CD8-positive, alpha-beta memory T cell (primary cell): ENCODE data around the gene PDE3B. TPM values are rescaled to one million over a fixed set of nuclear protein-coding genes. Genes with fewer than 3 reads are reported as not detected.
"Not testable (repeated sequence)": the region's sequence is repeated elsewhere in the genome, so short reads cannot be mapped to it uniquely, and the experiment has no call there.

Experiments used
- CTCF ChIA-PET: fragments of 350-600 bp; sonication (Branson Sonifier 250); formaldehyde crosslinking; loops from one replicate; lab custom pipeline; 2021; ENCODE audit warnings: antibody characterized with exemption; lab: Charles Lee
- POLR2A ChIA-PET: fragments of 350-600 bp; sonication (Branson Sonifier 250); formaldehyde crosslinking; loops from one replicate; lab custom pipeline; 2021; ENCODE audit warnings: antibody characterized with exemption; lab: Charles Lee
- DNase-seq, 5 donors: peaks; one replicate each; pipeline versions ENCODE4 v3.0.0 to v3.0.0-alpha.2; 2020 to 2022; ENCODE audit warnings: mixed read lengths in 1 of 5
- H3K27ac ChIP-seq: one replicate; pipeline ENCODE4 v1.7.0; 2013; ENCODE audit warnings: low read depth, mild to moderate bottlenecking, low read length, moderate library complexity
- H3K27me3 ChIP-seq: 2 replicates; pipeline ENCODE4 v1.7.0; 2013; ENCODE audit warnings: low read length, mild to moderate bottlenecking; ENCODE audit not compliant: insufficient read depth, poor library complexity, severe bottlenecking
- H3K36me3 ChIP-seq: 2 replicates; pipeline ENCODE4 v1.7.0; 2013; ENCODE audit warnings: mild to moderate bottlenecking, low read length, moderate library complexity; ENCODE audit not compliant: insufficient read depth
- H3K4me1 ChIP-seq: 2 replicates; pipeline ENCODE4 v1.7.0; 2013; ENCODE audit warnings: mild to moderate bottlenecking, low read length, moderate library complexity; ENCODE audit not compliant: insufficient read depth
- H3K4me3 ChIP-seq: 2 replicates; pipeline ENCODE4 v1.7.0; 2013; ENCODE audit warnings: mild to moderate bottlenecking, low read length
- H3K9me3 ChIP-seq: 2 replicates; pipeline ENCODE4 v1.7.0; 2013; ENCODE audit warnings: mild to moderate bottlenecking, low read length
- H3K27ac Mint-ChIP-seq, 8 donors: one replicate each; pipeline ENCODE4 v1.8.0; 2020 to 2021; ENCODE audit warnings: mixed read lengths in 8 of 8, mild to moderate bottlenecking in 6 of 8, inconsistent platforms in 3 of 8, moderate library complexity in 3 of 8
- H3K27me3 Mint-ChIP-seq, 2 donors: one replicate each; pipeline ENCODE4 v1.8.0; 2020 to 2021; ENCODE audit warnings: mixed read lengths in 2 of 2, mild to moderate bottlenecking in 1 of 2, moderate library complexity in 1 of 2
- H3K36me3 Mint-ChIP-seq, 3 donors: one replicate each; pipeline ENCODE4 v1.8.0; 2020 to 2021; ENCODE audit warnings: mixed read lengths in 3 of 3, inconsistent platforms in 1 of 3, mild to moderate bottlenecking in 1 of 3
- H3K4me1 Mint-ChIP-seq, 3 donors: one replicate each; pipeline ENCODE4 v1.8.0; 2020 to 2021; ENCODE audit warnings: mixed read lengths in 3 of 3, inconsistent platforms in 1 of 3, mild to moderate bottlenecking in 1 of 3
- H3K4me3 Mint-ChIP-seq, 7 donors: one replicate each; pipeline ENCODE4 v1.8.0; 2020 to 2021; ENCODE audit warnings: mixed read lengths in 7 of 7, mild to moderate bottlenecking in 6 of 7, moderate library complexity in 4 of 7, inconsistent platforms in 2 of 7
- H3K9me3 Mint-ChIP-seq, 5 donors: one replicate each; pipeline ENCODE4 v1.8.0; 2020 to 2022; ENCODE audit warnings: mixed read lengths in 5 of 5, mild to moderate bottlenecking in 3 of 5, moderate library complexity in 2 of 5, inconsistent platforms in 1 of 5
- polyA plus RNA-seq: library from polyadenylated mRNA; unstranded; fragments of 300-500 nt; fragmentation: Illumina TruSeq; gene quantifications from one replicate; pipeline ENCODE4 v1.2.3, GENCODE V29; 2021
- total RNA-seq, 2 experiments: library from RNA; stranded (reverse); gene quantifications; one replicate each; pipeline ENCODE4 v1.2.3, GENCODE V29; 2021

PDE3B gene
- total and polyA plus RNA-seq, 3 experiments from 2014 or later: 39.8 to 47.2 (median 47.0) TPM

- DNase-seq: no peak
- H3K27ac ChIP-seq: no peak overlapping the region
- H3K9me3 ChIP-seq: no peaks in the 10 kb centered on the region
- ChIA-PET POLR2A (no interaction called here), CTCF (no interaction called here)
- Mint-ChIP-seq H3K4me1 (peaks cover 44 to 78% (median 59%) of the 10 kb centered on the region in 3 donors), H3K36me3 (peaks cover 0 to 21% (median 0%) of the 10 kb centered on the region in 3 donors), H3K4me3 (peak overlapping the region in 6 of 7 donors; percentile 2 to 63 (median 10)), H3K27ac (peak overlapping the region in 7 of 8 donors; percentile 44 to 86 (median 73)), H3K27me3 (no peaks in the 10 kb centered on the region), H3K9me3 (no peaks in the 10 kb centered on the region)
- no peaks in the 10 kb centered on the region for H3K36me3 ChIP-seq
- peaks cover 33% of the 10 kb centered on the region for H3K4me1 ChIP-seq
- H3K4me3 ChIP-seq: no peak overlapping the region
- no peaks in the 10 kb centered on the region for H3K27me3 ChIP-seq
Observed at GRCh38 chr11:14751975-14752407, 108.4 kb downstream of the PDE3B start.

GRCh38 chr11:14755140-14755539, 111.5 kb downstream of the PDE3B start:
- no peak overlapping the region for H3K27ac Mint-ChIP-seq
- H3K4me3 ChIP-seq: no peak overlapping the region
- CTCF ChIA-PET: no interaction called here
- peaks cover 0 to 12% (median 0%) of the 10 kb centered on the region in 3 donors for H3K36me3 Mint-ChIP-seq
- peaks cover 37% of the 10 kb centered on the region for H3K4me1 ChIP-seq
- H3K27me3 ChIP-seq: no peaks in the 10 kb centered on the region
- H3K27ac ChIP-seq: no peak overlapping the region
- H3K9me3 ChIP-seq: no peaks in the 10 kb centered on the region
- H3K4me3 Mint-ChIP-seq: no peak overlapping the region
- no peak for DNase-seq
- no peaks in the 10 kb centered on the region for H3K27me3 Mint-ChIP-seq
- H3K4me1 Mint-ChIP-seq: peaks cover 41 to 55% (median 43%) of the 10 kb centered on the region in 3 donors
- no peaks in the 10 kb centered on the region for H3K9me3 Mint-ChIP-seq
- H3K36me3 ChIP-seq: no peaks in the 10 kb centered on the region
- POLR2A ChIA-PET: no interaction called here

GRCh38 chr11:14756349-14756748, 112.7 kb downstream of the PDE3B start:
- Histone ChIP-seq H3K27me3 (no peaks in the 10 kb centered on the region), H3K27ac (no peak overlapping the region), H3K4me1 (peaks cover 41% of the 10 kb centered on the region), H3K36me3 (no peaks in the 10 kb centered on the region), H3K9me3 (no peaks in the 10 kb centered on the region), H3K4me3 (no peak overlapping the region)
- no peaks in the 10 kb centered on the region for H3K9me3 Mint-ChIP-seq
- no peaks in the 10 kb centered on the region for H3K27me3 Mint-ChIP-seq
- ChIA-PET CTCF (no interaction called here), POLR2A (no interaction called here)
- H3K36me3 Mint-ChIP-seq: peaks cover 0 to 12% (median 0%) of the 10 kb centered on the region in 3 donors
- H3K4me3 Mint-ChIP-seq: no peak overlapping the region
- H3K27ac Mint-ChIP-seq: no peak overlapping the region
- H3K4me1 Mint-ChIP-seq: peaks cover 34 to 47% (median 37%) of the 10 kb centered on the region in 3 donors
- no peak for DNase-seq

- H3K27me3 Mint-ChIP-seq, H3K4me3 Mint-ChIP-seq, H3K36me3 ChIP-seq, H3K9me3 Mint-ChIP-seq, H3K9me3 ChIP-seq, CTCF ChIA-PET, DNase-seq, H3K27me3 ChIP-seq, H3K4me3 ChIP-seq, H3K27ac ChIP-seq, POLR2A ChIA-PET: not testable (repeated sequence)
- Mint-ChIP-seq H3K36me3 (peaks cover 0 to 12% (median 0%) of the 10 kb centered on the region in 3 donors), H3K4me1 (peaks cover 8 to 20% (median 14%) of the 10 kb centered on the region in 3 donors), H3K27ac (peak overlapping the region in 2 of 8 donors; percentile 25 to 41)
- H3K4me1 ChIP-seq: peaks cover 53% of the 10 kb centered on the region
Observed at GRCh38 chr11:14759300-14760012, 115.9 kb downstream of the PDE3B start.

- H3K4me3 ChIP-seq: peak overlapping the region; percentile 1
- CTCF ChIA-PET: interaction anchor here (1.4 to 3.4 kb wide), 4 partner anchors 10 to 144 kb away, joined by 3 to 18 read pairs (median 6); partner anchors contain the start of gene PDE3B
- peaks cover 85% of the 10 kb centered on the region for H3K4me1 ChIP-seq
- no peaks in the 10 kb centered on the region for H3K9me3 Mint-ChIP-seq
- no peaks in the 10 kb centered on the region for H3K36me3 ChIP-seq
- POLR2A ChIA-PET: interaction anchor here (0.8 to 2.8 kb wide), 4 partner anchors 119 to 209 kb away, joined by 3 to 25 read pairs (median 6); no protein-coding TSS in a partner anchor
- no peak for DNase-seq
- no peak overlapping the region for H3K27ac Mint-ChIP-seq
- H3K27me3 Mint-ChIP-seq: no peaks in the 10 kb centered on the region
- no peak overlapping the region for H3K27ac ChIP-seq
- H3K36me3 Mint-ChIP-seq: no peaks in the 10 kb centered on the region
- H3K27me3 ChIP-seq: no peaks in the 10 kb centered on the region
- H3K4me1 Mint-ChIP-seq: peaks cover 24 to 33% (median 32%) of the 10 kb centered on the region in 3 donors
- H3K4me3 Mint-ChIP-seq: no peak overlapping the region
- no peaks in the 10 kb centered on the region for H3K9me3 ChIP-seq
Observed at GRCh38 chr11:14764179-14764578, 120.6 kb downstream of the PDE3B start.

GRCh38 chr11:14764579-14765527, 121.2 kb downstream of the PDE3B start:
- peak overlapping the region; percentile 1 for H3K4me3 ChIP-seq
- Mint-ChIP-seq H3K4me3 (peak overlapping the region in 6 of 7 donors; percentile 37 to 76 (median 64)), H3K36me3 (no peaks in the 10 kb centered on the region), H3K27me3 (no peaks in the 10 kb centered on the region), H3K4me1 (peaks cover 29 to 39% (median 34%) of the 10 kb centered on the region in 3 donors), H3K9me3 (no peaks in the 10 kb centered on the region), H3K27ac (peak overlapping the region in 1 of 8 donors; percentile 48)
- peak in 4 of 5 donors; percentile 31 to 92 (median 79) for DNase-seq
- no peaks in the 10 kb centered on the region for H3K36me3 ChIP-seq
- ChIA-PET CTCF (interaction anchor here (0.8 to 3.4 kb wide), 7 partner anchors 9 to 143 kb away, joined by 3 to 18 read pairs (median 4); partner anchors contain the start of gene PDE3B), POLR2A (interaction anchor here (0.8 to 2.8 kb wide), 5 partner anchors 120 to 244 kb away, joined by 3 to 25 read pairs (median 4); no protein-coding TSS in a partner anchor)
- no peaks in the 10 kb centered on the region for H3K27me3 ChIP-seq
- H3K4me1 ChIP-seq: peaks cover 82% of the 10 kb centered on the region
- H3K9me3 ChIP-seq: no peaks in the 10 kb centered on the region
- no peak overlapping the region for H3K27ac ChIP-seq

- H3K36me3 ChIP-seq: no peaks in the 10 kb centered on the region
- H3K27ac ChIP-seq: no peak overlapping the region
- no peaks in the 10 kb centered on the region for H3K27me3 ChIP-seq
- H3K9me3 Mint-ChIP-seq: no peaks in the 10 kb centered on the region
- peak overlapping the region in 1 of 7 donors; percentile 21 for H3K4me3 Mint-ChIP-seq
- peak overlapping the region in 3 of 8 donors; percentile 47 to 56 (median 51) for H3K27ac Mint-ChIP-seq
- DNase-seq: no peak
- CTCF ChIA-PET: interaction anchor here (1.4 kb wide), 1 partner anchor 131 kb away, joined by 3 read pairs; no protein-coding TSS in a partner anchor
- H3K36me3 Mint-ChIP-seq: no peaks in the 10 kb centered on the region
- H3K4me1 ChIP-seq: peaks cover 76% of the 10 kb centered on the region
- H3K9me3 ChIP-seq: no peaks in the 10 kb centered on the region
- H3K4me1 Mint-ChIP-seq: peaks cover 43 to 55% (median 45%) of the 10 kb centered on the region in 3 donors
- no peaks in the 10 kb centered on the region for H3K27me3 Mint-ChIP-seq
- POLR2A ChIA-PET: no interaction called here
- H3K4me3 ChIP-seq: no peak overlapping the region
Observed at GRCh38 chr11:14766585-14766984, 123.0 kb downstream of the PDE3B start.
